H9 (cell line): Measurements from ENCODE around the gene HLA-DPB1. TPM values are rescaled to one million over a fixed set of nuclear protein-coding genes. Genes with fewer than 3 reads are reported as not detected.

Source experiments
- DNase-seq: peaks from one replicate; pipeline ENCODE4 v3.0.0-alpha.2; 2017
- H2AFZ ChIP-seq: one replicate; pipeline ENCODE4 v1.6.1; 2013; ENCODE audit warnings: mild to moderate bottlenecking, low read length, control low read depth, moderate library complexity
- H2AK5ac ChIP-seq: 2 replicates; pipeline ENCODE4 v1.6.1; 2013; ENCODE audit warnings: low read length, control low read depth, mixed read lengths; ENCODE audit not compliant: insufficient read length
- H2BK120ac ChIP-seq: one replicate; pipeline ENCODE4 v1.6.1; 2013; ENCODE audit warnings: low read depth, mild to moderate bottlenecking, low read length, control low read depth, inconsistent platforms; ENCODE audit not compliant: poor library complexity, severe bottlenecking
- H2BK12ac ChIP-seq: 2 replicates; pipeline ENCODE4 v1.6.1; 2013; ENCODE audit warnings: low read length, control low read depth, mixed read lengths, low read depth; ENCODE audit not compliant: insufficient read length
- H2BK15ac ChIP-seq: 2 replicates; pipeline ENCODE4 v1.6.1; 2013; ENCODE audit warnings: low read depth, low read length, control low read depth
- H2BK20ac ChIP-seq: one replicate; pipeline ENCODE4 v1.6.1; 2013; ENCODE audit warnings: low read depth, mild to moderate bottlenecking, low read length, control low read depth, inconsistent platforms; ENCODE audit not compliant: poor library complexity, severe bottlenecking
- H2BK5ac ChIP-seq: 2 replicates; pipeline ENCODE4 v1.6.1; 2013; ENCODE audit warnings: low read length, control low read depth, mixed read lengths; ENCODE audit not compliant: insufficient read length
- H3K14ac ChIP-seq: 2 replicates; pipeline ENCODE4 v1.6.1; 2013; ENCODE audit warnings: low read length, control low read depth; ENCODE audit not compliant: insufficient read depth
- H3K18ac ChIP-seq: 2 replicates; pipeline ENCODE4 v1.6.1; 2013; ENCODE audit warnings: low read depth, mild to moderate bottlenecking, mixed read lengths, low read length, control low read depth; ENCODE audit not compliant: insufficient read length
- H3K23ac ChIP-seq: 2 replicates; pipeline ENCODE4 v1.6.1; 2013; ENCODE audit warnings: low read length, control low read depth, mixed read lengths, low read depth; ENCODE audit not compliant: insufficient read length
- H3K23me2 ChIP-seq: 2 replicates; pipeline ENCODE4 v1.6.1; 2013; ENCODE audit warnings: low read depth, mild to moderate bottlenecking, mixed read lengths, low read length, control low read depth; ENCODE audit not compliant: insufficient read length, poor library complexity, severe bottlenecking
- H3K27ac ChIP-seq: 2 replicates; pipeline ENCODE4 v1.5.1; 2013; ENCODE audit warnings: low read length, control low read depth, mixed read lengths, low read depth; ENCODE audit not compliant: insufficient read length
- H3K27me3 ChIP-seq: 2 replicates; pipeline ENCODE4 v1.6.1; 2013; ENCODE audit warnings: low read length, control low read depth, inconsistent platforms; ENCODE audit not compliant: insufficient read depth
- H3K4ac ChIP-seq: 2 replicates; pipeline ENCODE4 v1.6.1; 2013; ENCODE audit warnings: low read depth, mild to moderate bottlenecking, control low read depth, inconsistent platforms, low read length, moderate library complexity
- H3K4me1 ChIP-seq: 2 replicates; pipeline ENCODE4 v1.6.1; 2013; ENCODE audit warnings: low read length, control low read depth, inconsistent platforms; ENCODE audit not compliant: insufficient read depth
- H3K4me2 ChIP-seq: 2 replicates; pipeline ENCODE4 v1.6.1; 2013; ENCODE audit warnings: low read length, control low read depth, mixed read lengths; ENCODE audit not compliant: insufficient read length, insufficient read depth
- H3K56ac ChIP-seq: 2 replicates; pipeline ENCODE4 v1.6.1; 2013; ENCODE audit warnings: low read depth, mild to moderate bottlenecking, mixed read lengths, low read length, control low read depth; ENCODE audit not compliant: insufficient read length
- H3K79me1 ChIP-seq: 2 replicates; pipeline ENCODE4 v1.6.1; 2013; ENCODE audit warnings: low read depth, mild to moderate bottlenecking, moderate library complexity, low read length, control low read depth, inconsistent platforms; ENCODE audit not compliant: insufficient read depth, poor library complexity, severe bottlenecking
- H3K79me2 ChIP-seq: 2 replicates; pipeline ENCODE4 v1.6.1; 2013; ENCODE audit warnings: low read length, control low read depth, inconsistent platforms; ENCODE audit not compliant: insufficient read depth
- H3K9ac ChIP-seq: 2 replicates; pipeline ENCODE4 v1.6.1; 2013; ENCODE audit warnings: low read length, control low read depth, mixed read lengths; ENCODE audit not compliant: insufficient read length; ENCODE audit errors: extremely low read depth
- H3K9me3 ChIP-seq: one replicate; pipeline ENCODE4 v1.6.1; 2013; ENCODE audit warnings: low read depth, low read length, inconsistent platforms; ENCODE audit not compliant: control insufficient read depth
- H3T11ph ChIP-seq: one replicate; pipeline ENCODE4 v1.6.1; 2013; ENCODE audit warnings: mild to moderate bottlenecking, low read length, control low read depth, inconsistent platforms
- H4K20me1 ChIP-seq: one replicate; pipeline ENCODE4 v1.6.1; 2013; ENCODE audit not compliant: control insufficient read depth, insufficient read length, insufficient read depth
- H4K5ac ChIP-seq: 2 replicates; pipeline ENCODE4 v1.6.1; 2013; ENCODE audit warnings: low read depth, mild to moderate bottlenecking, mixed read lengths, low read length, control low read depth; ENCODE audit not compliant: insufficient read length
- H4K8ac ChIP-seq: replicated peaks from 2 replicates; pipeline ENCODE4 v1.6.1; 2013; ENCODE audit warnings: low read length, control low read depth, mixed read lengths, low read depth; ENCODE audit not compliant: insufficient read length
- H4K91ac ChIP-seq: 2 replicates; pipeline ENCODE4 v1.6.1; 2013; ENCODE audit warnings: low read depth, mild to moderate bottlenecking, moderate library complexity, mixed read lengths, low read length, control low read depth; ENCODE audit not compliant: insufficient read length
- H3K27ac Mint-ChIP-seq, 3 experiments: 2 replicates in 2 of 3; 3 replicates in 1 of 3; pipeline ENCODE4 v1.8.0; 2020 to 2021; ENCODE audit warnings: mixed read lengths in 3 of 3, mild to moderate bottlenecking in 1 of 3, moderate library complexity in 1 of 3
- H3K27me3 Mint-ChIP-seq: 2 replicates; pipeline ENCODE4 v1.8.0; 2021; ENCODE audit warnings: low read depth, mild to moderate bottlenecking, moderate library complexity, mixed read lengths
- H3K36me3 Mint-ChIP-seq, 3 experiments: 2 replicates in 2 of 3; 3 replicates in 1 of 3; pipeline ENCODE4 v1.8.0; 2020 to 2021; ENCODE audit warnings: low read depth in 3 of 3, mixed read lengths in 3 of 3; ENCODE audit not compliant: insufficient read depth in 1 of 3
- H3K4me1 Mint-ChIP-seq, 2 experiments: 2 replicates each; pipeline ENCODE4 v1.8.0; 2020; ENCODE audit warnings: mixed read lengths in 2 of 2
- H3K4me3 Mint-ChIP-seq, 2 experiments: 2 replicates in 1 of 2; 3 replicates in 1 of 2; pipeline ENCODE4 v1.8.0; 2020 to 2021; ENCODE audit warnings: mild to moderate bottlenecking in 2 of 2, mixed read lengths in 2 of 2, moderate library complexity in 1 of 2
- H3K9me3 Mint-ChIP-seq, 2 experiments: 2 replicates in 1 of 2; 3 replicates in 1 of 2; pipeline ENCODE4 v1.8.0; 2020; ENCODE audit warnings: mild to moderate bottlenecking in 2 of 2, mixed read lengths in 2 of 2, moderate library complexity in 1 of 2
- WGBS: extraction: QIAGEN DNeasy Blood & Tissue Kit; methylation state at CpG from one replicate; pipeline ENCODE4 v1.1.7; 2013; ENCODE audit warnings: missing lambda C conversion rate, low lambda C conversion rate, mixed read lengths; ENCODE audit not compliant: insufficient read length; ENCODE audit errors: extremely low coverage; 5-methylcytosine and 5-hydroxymethylcytosine counted together
- total RNA-seq: library from RNA; stranded (reverse); gene quantifications from 2 replicates; pipeline ENCODE4 v1.2.1, GENCODE V29; 2021
- TF ChIP-seq, protein P1 (sequence below): fragments of 200-600 bp; sonication (generic); conservative IDR thresholded peaks from 3 replicates; pipeline ENCODE4 v1.8.0; 2021; ENCODE audit warnings: antibody characterized with exemption, mild to moderate bottlenecking

HLA-DPB1 gene
- total RNA-seq, 1 experiment from 2014 or later: 23.6 TPM

- H3K36me3 Mint-ChIP-seq: peaks cover 0 to 16% (median 4%) of the 10 kb centered on the region in 3 experiments; a peak in 2 of 7 replicates
Observed at GRCh38 chr6:33078442-33078841, 2.7 kb downstream of the HLA-DPB1 start.

More at GRCh38 chr6:33078442-33078841, 2.7 kb downstream of the HLA-DPB1 start:
- H3K9me3 ChIP-seq: no peaks in the 10 kb centered on the region
- H3K4me1 ChIP-seq: peaks cover 5% of the 10 kb centered on the region; the same call in 1 of the 2 replicates
- H2BK20ac ChIP-seq: no peak overlapping the region
- peaks cover 0 to 6% of the 10 kb centered on the region in 2 experiments; a peak in 2 of 5 replicates for H3K9me3 Mint-ChIP-seq
- no peaks in the 10 kb centered on the region for H3K79me2 ChIP-seq
- no peak overlapping the region for H2AK5ac ChIP-seq
- H3K14ac ChIP-seq: no peak overlapping the region
- H3K4me2 ChIP-seq: no peak overlapping the region
- no peak overlapping the region for H4K5ac ChIP-seq
- H4K91ac ChIP-seq: no peak overlapping the region
- no peak overlapping the region for H3K18ac ChIP-seq
- no peak for DNase-seq
- no peak overlapping the region for H2BK12ac ChIP-seq
- H3K27me3 Mint-ChIP-seq: peaks cover 20% of the 10 kb centered on the region
- peaks cover 11% of the 10 kb centered on the region for H3K23me2 ChIP-seq
- no peaks in the 10 kb centered on the region; the same call in 1 of the 2 replicates for H3K27me3 ChIP-seq
- no peak overlapping the region; a peak in 1 of 7 replicates for H3K27ac Mint-ChIP-seq
- H2BK15ac ChIP-seq: no peak overlapping the region
- H4K8ac ChIP-seq: no peak overlapping the region
- no peak overlapping the region for H2BK120ac ChIP-seq
- no CpG with 5 or more reads among the region's 3 CpGs for WGBS
- no peaks in the 10 kb centered on the region for H4K20me1 ChIP-seq
- no peak overlapping the region for H3T11ph ChIP-seq
- TF ChIP-seq, protein P1, sequence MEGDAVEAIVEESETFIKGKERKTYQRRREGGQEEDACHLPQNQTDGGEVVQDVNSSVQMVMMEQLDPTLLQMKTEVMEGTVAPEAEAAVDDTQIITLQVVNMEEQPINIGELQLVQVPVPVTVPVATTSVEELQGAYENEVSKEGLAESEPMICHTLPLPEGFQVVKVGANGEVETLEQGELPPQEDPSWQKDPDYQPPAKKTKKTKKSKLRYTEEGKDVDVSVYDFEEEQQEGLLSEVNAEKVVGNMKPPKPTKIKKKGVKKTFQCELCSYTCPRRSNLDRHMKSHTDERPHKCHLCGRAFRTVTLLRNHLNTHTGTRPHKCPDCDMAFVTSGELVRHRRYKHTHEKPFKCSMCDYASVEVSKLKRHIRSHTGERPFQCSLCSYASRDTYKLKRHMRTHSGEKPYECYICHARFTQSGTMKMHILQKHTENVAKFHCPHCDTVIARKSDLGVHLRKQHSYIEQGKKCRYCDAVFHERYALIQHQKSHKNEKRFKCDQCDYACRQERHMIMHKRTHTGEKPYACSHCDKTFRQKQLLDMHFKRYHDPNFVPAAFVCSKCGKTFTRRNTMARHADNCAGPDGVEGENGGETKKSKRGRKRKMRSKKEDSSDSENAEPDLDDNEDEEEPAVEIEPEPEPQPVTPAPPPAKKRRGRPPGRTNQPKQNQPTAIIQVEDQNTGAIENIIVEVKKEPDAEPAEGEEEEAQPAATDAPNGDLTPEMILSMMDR: no peak
- no peak overlapping the region for H3K27ac ChIP-seq
- H3K4ac ChIP-seq: no peak overlapping the region
- H2BK5ac ChIP-seq: no peak overlapping the region
- peaks cover 29 to 32% of the 10 kb centered on the region in 2 experiments for H3K4me1 Mint-ChIP-seq
- no peak overlapping the region for H3K56ac ChIP-seq
- no peak overlapping the region for H2AFZ ChIP-seq
- no peaks in the 10 kb centered on the region for H3K79me1 ChIP-seq
- no peak overlapping the region for H3K4me3 Mint-ChIP-seq
- H3K23ac ChIP-seq: no peak overlapping the region
- no peak overlapping the region for H3K9ac ChIP-seq
